Mammary epithelial cell (primary cell): ENCODE data around the gene NOL12.

Experiments used
- EZH2 ChIP-seq: IDR thresholded peaks from 2 replicates; pipeline ENCODE4 v1.6.1; 2012; ENCODE audit warnings: low read length, inconsistent platforms, borderline replicate concordance
- TF ChIP-seq, protein P1 (sequence below), 2 donors: IDR thresholded peaks in 1 of 2; conservative IDR thresholded peaks in 1 of 2; 2 replicates each; pipeline ENCODE4 v1.5.1; 2011 to 2012; ENCODE audit warnings: inconsistent platforms in 2 of 2, low read length in 2 of 2, mild to moderate bottlenecking in 2 of 2, control low read depth in 1 of 2, low read depth in 1 of 2; ENCODE audit not compliant: insufficient read depth in 1 of 2; ENCODE audit errors: extremely low read depth in 1 of 2

DNA sequence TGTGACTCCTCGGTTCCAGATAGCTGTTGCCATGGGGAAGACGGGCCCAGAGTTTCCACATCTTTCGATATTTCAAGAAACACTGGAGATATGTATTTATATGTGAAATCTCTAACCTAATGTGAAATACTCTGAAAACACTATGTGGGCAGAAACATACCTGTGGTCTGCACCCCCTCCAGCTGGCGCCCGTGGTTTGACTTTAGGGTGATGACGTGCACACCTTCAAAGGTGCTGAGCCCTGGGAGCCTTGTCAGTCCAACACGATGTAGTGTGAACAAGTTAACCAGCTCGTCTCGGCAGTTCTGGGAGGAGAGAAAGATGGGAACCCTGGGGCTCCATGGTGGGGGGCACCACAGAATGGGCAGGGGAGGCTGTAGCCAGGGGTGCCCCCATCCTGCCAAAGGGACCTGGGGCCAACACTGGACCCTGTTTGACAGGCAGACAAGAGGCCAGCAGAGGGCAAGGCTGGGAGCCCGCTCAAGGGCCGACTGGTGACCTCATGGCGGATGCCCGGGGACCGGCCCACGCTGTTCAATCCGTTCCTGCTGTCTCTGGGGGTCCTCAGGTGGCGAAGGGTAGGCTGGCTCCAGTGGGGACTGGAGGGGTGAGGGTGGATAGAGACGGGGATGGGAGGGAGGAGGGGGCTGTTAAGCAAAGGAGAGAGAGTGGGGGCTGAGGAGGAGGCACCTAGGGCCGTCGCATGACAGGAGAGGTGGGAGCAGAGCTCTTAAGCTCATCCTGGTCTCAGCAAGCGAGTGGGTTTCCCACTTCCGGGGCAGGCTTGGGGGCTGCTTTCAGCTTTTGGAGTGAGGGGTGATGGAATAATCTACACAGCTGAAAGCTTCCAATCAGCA is 54.5 kb downstream of the NOL12 start:
- TF ChIP-seq, protein P1, sequence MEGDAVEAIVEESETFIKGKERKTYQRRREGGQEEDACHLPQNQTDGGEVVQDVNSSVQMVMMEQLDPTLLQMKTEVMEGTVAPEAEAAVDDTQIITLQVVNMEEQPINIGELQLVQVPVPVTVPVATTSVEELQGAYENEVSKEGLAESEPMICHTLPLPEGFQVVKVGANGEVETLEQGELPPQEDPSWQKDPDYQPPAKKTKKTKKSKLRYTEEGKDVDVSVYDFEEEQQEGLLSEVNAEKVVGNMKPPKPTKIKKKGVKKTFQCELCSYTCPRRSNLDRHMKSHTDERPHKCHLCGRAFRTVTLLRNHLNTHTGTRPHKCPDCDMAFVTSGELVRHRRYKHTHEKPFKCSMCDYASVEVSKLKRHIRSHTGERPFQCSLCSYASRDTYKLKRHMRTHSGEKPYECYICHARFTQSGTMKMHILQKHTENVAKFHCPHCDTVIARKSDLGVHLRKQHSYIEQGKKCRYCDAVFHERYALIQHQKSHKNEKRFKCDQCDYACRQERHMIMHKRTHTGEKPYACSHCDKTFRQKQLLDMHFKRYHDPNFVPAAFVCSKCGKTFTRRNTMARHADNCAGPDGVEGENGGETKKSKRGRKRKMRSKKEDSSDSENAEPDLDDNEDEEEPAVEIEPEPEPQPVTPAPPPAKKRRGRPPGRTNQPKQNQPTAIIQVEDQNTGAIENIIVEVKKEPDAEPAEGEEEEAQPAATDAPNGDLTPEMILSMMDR (conservative IDR thresholded peaks at IDR 0.05 in 1 of 2, IDR thresholded peaks at IDR 0.05 in 1 of 2; ENCODE audit: extremely low read depth in 1 of 2, insufficient read depth in 1 of 2, low read depth in 1 of 2, low read length in 2 of 2): no peak
- no peak for TF ChIP-seq EZH2
